H1 (cell line): ENCODE data around the gene PDXP. TPM values are rescaled to one million over a fixed set of nuclear protein-coding genes. Genes with fewer than 3 reads are reported as not detected.

Source experiments
- CTCF ChIA-PET: fragments of 300-600 bp; sonication (Branson Sonifier 250); formaldehyde crosslinking; loops from one replicate; lab custom pipeline; 2021; ENCODE audit not compliant: partially characterized antibody; lab: Charles Lee
- POLR2A ChIA-PET: fragments of 300-600 bp; sonication (Branson Sonifier 250); formaldehyde crosslinking; loops from one replicate; lab custom pipeline; 2021; ENCODE audit warnings: inconsistent platforms; ENCODE audit not compliant: partially characterized antibody; lab: Charles Lee
- DNase-seq, 2 experiments: peaks; one replicate each; pipeline versions ENCODE4 v3.0.0 to v3.0.0-alpha.2; 2010 to 2022; ENCODE audit warnings: low spot score in 2 of 2, low read depth in 1 of 2, mixed read lengths in 1 of 2
- FAIRE-seq: peaks from 2 replicates; lab custom pipeline; 2011; peaks lifted over from hg19 to GRCh38; lab: Jason Lieb, UNC
- H2AFZ ChIP-seq: 2 replicates; pipeline ENCODE4 v1.8.1; 2012; ENCODE audit warnings: low read length, inconsistent platforms
- H2AK5ac ChIP-seq: 2 replicates; pipeline ENCODE4 v1.6.1; 2013; ENCODE audit warnings: low read depth, low read length
- H2BK120ac ChIP-seq: replicated peaks from 2 replicates; pipeline ENCODE3; 2013; ENCODE audit warnings: low read depth, low read length, inconsistent platforms
- H2BK12ac ChIP-seq: 2 replicates; pipeline ENCODE4 v1.6.1; 2013; ENCODE audit warnings: low read depth, low read length
- H2BK15ac ChIP-seq: 2 replicates; pipeline ENCODE4 v1.6.1; 2013; ENCODE audit warnings: low read length
- H2BK20ac ChIP-seq: 2 replicates; pipeline ENCODE4 v1.6.1; 2013; ENCODE audit warnings: low read length
- H2BK5ac ChIP-seq: 2 replicates; pipeline ENCODE4 v1.6.1; 2013; ENCODE audit warnings: low read depth, low read length
- H3K14ac ChIP-seq: 2 replicates; pipeline ENCODE4 v1.6.1; 2013; ENCODE audit warnings: inconsistent platforms; ENCODE audit not compliant: insufficient read length
- H3K18ac ChIP-seq: 2 replicates; pipeline ENCODE4 v1.6.1; 2013; ENCODE audit warnings: low read length; ENCODE audit errors: extremely low read depth
- H3K23ac ChIP-seq: 2 replicates; pipeline ENCODE4 v1.6.1; 2013; ENCODE audit warnings: inconsistent platforms; ENCODE audit not compliant: insufficient read length
- H3K23me2 ChIP-seq: 2 replicates; pipeline ENCODE4 v1.6.1; 2013; ENCODE audit warnings: low read depth, low read length
- H3K27ac ChIP-seq: 2 replicates; pipeline ENCODE4 v1.6.1; 2011; ENCODE audit warnings: low read depth, low read length, inconsistent platforms
- H3K27me3 ChIP-seq, 4 experiments: replicated peaks in 1 of 4; 1 replicate in 1 of 4; 2 replicates in 3 of 4; pipeline versions ENCODE4 v1.6.1 to v1.8.1; 2011 to 2013; ENCODE audit warnings: low read length in 3 of 4, mild to moderate bottlenecking in 3 of 4, inconsistent platforms in 2 of 4, mixed read lengths in 2 of 4, moderate library complexity in 1 of 4; ENCODE audit not compliant: control insufficient read depth in 3 of 4, insufficient read depth in 3 of 4; ENCODE audit errors: extremely low read depth in 1 of 4
- H3K36me3 ChIP-seq, 4 experiments: 2 replicates each; pipeline versions ENCODE4 v1.6.1 to v1.8.1; 2011 to 2013; ENCODE audit warnings: mild to moderate bottlenecking in 4 of 4, low read length in 3 of 4, moderate library complexity in 2 of 4, control low read depth in 1 of 4, inconsistent platforms in 1 of 4; ENCODE audit not compliant: insufficient read depth in 4 of 4, control insufficient read depth in 2 of 4
- H3K4ac ChIP-seq: replicated peaks from 2 replicates; pipeline ENCODE3; 2013; ENCODE audit warnings: low read length, low read depth, mixed read lengths, inconsistent platforms; ENCODE audit not compliant: insufficient read length
- H3K4me1 ChIP-seq, 4 experiments: replicated peaks in 1 of 4; 1 replicate in 1 of 4; 2 replicates in 3 of 4; pipeline versions ENCODE4 v1.6.1 to v1.8.1; 2011 to 2013; ENCODE audit warnings: low read length in 3 of 4, inconsistent platforms in 2 of 4, mixed read lengths in 1 of 4; ENCODE audit not compliant: insufficient read depth in 4 of 4, control insufficient read depth in 3 of 4
- H3K4me2 ChIP-seq, 2 experiments: 2 replicates each; pipeline versions ENCODE4 v1.6.1 to v1.8.1; 2011 to 2013; ENCODE audit warnings: low read depth in 2 of 2, low read length in 2 of 2, control low read depth in 1 of 2, inconsistent platforms in 1 of 2, mild to moderate bottlenecking in 1 of 2; ENCODE audit not compliant: insufficient read depth in 1 of 2
- H3K4me3 ChIP-seq, 4 experiments: fragments of 200-600, 300-600 bp in 1 of 4; sonication (generic), shearing (Covaris generic), sonication (Bioruptor Twin) in 1 of 4; 2 replicates each; pipeline versions ENCODE4 v1.5.1 to v1.8.1; 2011 to 2016; ENCODE audit warnings: low read length in 4 of 4, low read depth in 3 of 4, control low read depth in 2 of 4, inconsistent platforms in 2 of 4, mild to moderate bottlenecking in 2 of 4, mixed read lengths in 1 of 4, moderate library complexity in 1 of 4; ENCODE audit not compliant: insufficient read depth in 2 of 4; ENCODE audit errors: extremely low read depth in 1 of 4
- H3K56ac ChIP-seq: replicated peaks from 2 replicates; pipeline ENCODE3; 2013; ENCODE audit warnings: low read depth, mild to moderate bottlenecking, mixed read lengths, low read length, inconsistent platforms; ENCODE audit not compliant: insufficient read length
- H3K79me1 ChIP-seq: 2 replicates; pipeline ENCODE4 v1.6.1; 2013; ENCODE audit warnings: low read depth, low read length, control low read depth
- H3K79me2 ChIP-seq, 2 experiments: 2 replicates each; pipeline versions ENCODE4 v1.6.1 to v1.8.1; 2012 to 2013; ENCODE audit warnings: low read length in 2 of 2, mild to moderate bottlenecking in 2 of 2, inconsistent platforms in 1 of 2; ENCODE audit not compliant: insufficient read depth in 2 of 2, control insufficient read depth in 1 of 2
- H3K9ac ChIP-seq, 4 experiments: replicated peaks in 1 of 4; 1 replicate in 1 of 4; 2 replicates in 3 of 4; pipeline versions ENCODE4 v1.6.1 to v1.8.1; 2011 to 2013; ENCODE audit warnings: low read depth in 3 of 4, low read length in 3 of 4, control low read depth in 2 of 4, mild to moderate bottlenecking in 2 of 4, moderate library complexity in 2 of 4, inconsistent platforms in 1 of 4; ENCODE audit errors: extremely low read depth in 1 of 4
- H3K9me3 ChIP-seq, 2 experiments: 2 replicates each; pipeline versions ENCODE4 v1.6.1 to v1.8.1; 2012 to 2013; ENCODE audit warnings: mild to moderate bottlenecking in 2 of 2, moderate library complexity in 2 of 2, control low read depth in 1 of 2, inconsistent platforms in 1 of 2, low read depth in 1 of 2, low read length in 1 of 2, mixed read lengths in 1 of 2; ENCODE audit not compliant: insufficient read depth in 2 of 2
- H4K20me1 ChIP-seq, 2 experiments: replicated peaks in 1 of 2; 2 replicates each; pipeline versions ENCODE3 to v1.8.1; 2011 to 2013; ENCODE audit warnings: inconsistent platforms in 2 of 2, low read length in 2 of 2, mild to moderate bottlenecking in 1 of 2; ENCODE audit not compliant: insufficient read depth in 2 of 2, control insufficient read depth in 1 of 2
- H4K5ac ChIP-seq: 2 replicates; pipeline ENCODE4 v1.6.1; 2013; ENCODE audit warnings: low read length, low read depth, mixed read lengths, inconsistent platforms; ENCODE audit not compliant: insufficient read length
- H4K8ac ChIP-seq: 2 replicates; pipeline ENCODE4 v1.8.0; 2013; ENCODE audit warnings: mild to moderate bottlenecking, moderate library complexity, low read length, inconsistent platforms; ENCODE audit not compliant: insufficient read depth; ENCODE audit errors: extremely low read depth
- H4K91ac ChIP-seq: replicated peaks from 2 replicates; pipeline ENCODE3; 2013; ENCODE audit warnings: low read length, mixed read lengths, inconsistent platforms; ENCODE audit not compliant: insufficient read length
- HDAC2 ChIP-seq, 2 experiments: fragments of 300-600 bp in 1 of 2; sonication (generic) in 1 of 2; IDR thresholded peaks; 2 replicates each; pipeline ENCODE4 v1.6.1; 2011 to 2012; ENCODE audit warnings: low read depth in 2 of 2, low read length in 2 of 2, mild to moderate bottlenecking in 2 of 2, moderate library complexity in 2 of 2, borderline replicate concordance in 1 of 2, inconsistent platforms in 1 of 2
- NRF1 ChIP-seq: IDR thresholded peaks from 2 replicates; pipeline ENCODE4 v1.6.1; 2011; ENCODE audit warnings: mild to moderate bottlenecking, low read depth, low read length, improper control_type of control experiment
- WGBS, 2 experiments: shearing (Covaris generic) in 1 of 2; methylation state at CpG; one replicate each; pipeline versions ENCODE4 v1.1.6 to v1.1.7; 2013 to 2015; ENCODE audit warnings: low lambda C conversion rate in 2 of 2, mixed read lengths in 2 of 2, inconsistent platforms in 1 of 2, low coverage in 1 of 2, missing lambda C conversion rate in 1 of 2; ENCODE audit not compliant: insufficient replicate concordance in 2 of 2, insufficient coverage in 1 of 2, insufficient read length in 1 of 2; ENCODE audit errors: extremely low coverage in 1 of 2, missing lambda C conversion rate in 1 of 2; 5-methylcytosine and 5-hydroxymethylcytosine counted together
- polyA plus RNA-seq, 7 experiments: library from polyadenylated mRNA; depleted of rRNA in 3 of 7; stranded (reverse) in 5 of 7; unstranded in 2 of 7; fragments of >200 nt in 5 of 7; fragments of 200-250 nt in 2 of 7; gene quantifications; 1 replicate in 5 of 7; 2 replicates in 1 of 7; 4 replicates in 1 of 7; pipeline versions ENCODE4 v1.2.1 to v1.2.3, GENCODE V29; 2011 to 2013; ENCODE audit warnings: missing spikeins in 2 of 7, mixed read lengths in 2 of 7
- total RNA-seq: library from RNA; stranded (reverse); fragmentation: NEBNext Ultra II Directional; extraction: Animal tissue kit (Norgen Biotek cat#: 25700); gene quantifications from 2 replicates; pipeline ENCODE4 v1.2.1, GENCODE V29; 2021

Gene PDXP
- total and polyA plus RNA-seq, 2 of the 8 experiments (the other 6 are each of a cell fraction or from before 2014, with no cell fraction given) = 36.6 to 67.7 TPM

GRCh38 chr22:37647928-37648327 is 10.6 kb upstream of the PDXP start:
- Histone ChIP-seq H2BK20ac (no peak overlapping the region), H2BK120ac (no peak overlapping the region), H3K4me3 (no peak overlapping the region), H3K9ac (no peak overlapping the region), H3K4me1 (no peaks in the 10 kb centered on the region), H2BK12ac (no peak overlapping the region), H2AFZ (no peak overlapping the region), H4K91ac (no peak overlapping the region), H2BK15ac (no peak overlapping the region), H4K20me1 (peaks cover 0 to 12% of the 10 kb centered on the region in 2 experiments), H3K18ac (no peak overlapping the region), H4K8ac (no peak overlapping the region), H3K9me3 (no peaks in the 10 kb centered on the region), H3K79me1 (no peaks in the 10 kb centered on the region), H2AK5ac (no peak overlapping the region), H3K79me2 (no peaks in the 10 kb centered on the region), H3K23ac (no peak overlapping the region), H3K4ac (no peak overlapping the region), H3K27ac (no peak overlapping the region), H3K23me2 (no peaks in the 10 kb centered on the region), H3K27me3 (no peaks in the 10 kb centered on the region), H3K4me2 (no peak overlapping the region), H3K56ac (no peak overlapping the region), H2BK5ac (no peak overlapping the region), H4K5ac (no peak overlapping the region), H3K36me3 (peaks cover 13 to 33% (median 23%) of the 10 kb centered on the region in 4 experiments), H3K14ac (no peak overlapping the region)
- DNase-seq (no peak), FAIRE-seq (no peak)
- 97% methylated on average over 9 of the region's 9 CpGs; no CpG with 5 or more reads in 1 of the 2 experiments for WGBS, 2 experiments
- TF ChIP-seq NRF1 (no peak), HDAC2 (IDR thresholded peaks at IDR 0.05; ENCODE audit: borderline replicate concordance in 1 of 2, low read depth in 2 of 2, low read length in 2 of 2) (no peak)
- ChIA-PET POLR2A (interaction anchor here (1.0 to 1.7 kb wide), 3 partner anchors 10 to 19 kb away, joined by 3 to 4 read pairs (median 3); partner anchors contain the start of gene PDXP), CTCF (interaction anchor here (1.3 to 2.2 kb wide), 5 partner anchors 11 to 39 kb away, joined by 3 to 7 read pairs (median 6); partner anchors contain the start of genes GGA1 and LGALS1)
